Breast epithelium (tissue), 3 donors: ENCODE measurements around the gene LGALS3BP.

Source experiments
- POLR2AphosphoS5 ChIP-seq, 3 donors: sonication (generic); formaldehyde crosslinking; IDR thresholded peaks; one replicate each; pipeline ENCODE4 v1.6.1; 2017; ENCODE audit warnings: antibody characterized with exemption in 3 of 3
- TF ChIP-seq, protein P1 (sequence below), 3 donors: fragments of 450-650 bp; IDR thresholded peaks; one replicate each; pipeline ENCODE4 v1.5.1; 2016 to 2017; ENCODE audit warnings: antibody characterized with exemption in 3 of 3, mild to moderate bottlenecking in 3 of 3, moderate library complexity in 3 of 3

DNA sequence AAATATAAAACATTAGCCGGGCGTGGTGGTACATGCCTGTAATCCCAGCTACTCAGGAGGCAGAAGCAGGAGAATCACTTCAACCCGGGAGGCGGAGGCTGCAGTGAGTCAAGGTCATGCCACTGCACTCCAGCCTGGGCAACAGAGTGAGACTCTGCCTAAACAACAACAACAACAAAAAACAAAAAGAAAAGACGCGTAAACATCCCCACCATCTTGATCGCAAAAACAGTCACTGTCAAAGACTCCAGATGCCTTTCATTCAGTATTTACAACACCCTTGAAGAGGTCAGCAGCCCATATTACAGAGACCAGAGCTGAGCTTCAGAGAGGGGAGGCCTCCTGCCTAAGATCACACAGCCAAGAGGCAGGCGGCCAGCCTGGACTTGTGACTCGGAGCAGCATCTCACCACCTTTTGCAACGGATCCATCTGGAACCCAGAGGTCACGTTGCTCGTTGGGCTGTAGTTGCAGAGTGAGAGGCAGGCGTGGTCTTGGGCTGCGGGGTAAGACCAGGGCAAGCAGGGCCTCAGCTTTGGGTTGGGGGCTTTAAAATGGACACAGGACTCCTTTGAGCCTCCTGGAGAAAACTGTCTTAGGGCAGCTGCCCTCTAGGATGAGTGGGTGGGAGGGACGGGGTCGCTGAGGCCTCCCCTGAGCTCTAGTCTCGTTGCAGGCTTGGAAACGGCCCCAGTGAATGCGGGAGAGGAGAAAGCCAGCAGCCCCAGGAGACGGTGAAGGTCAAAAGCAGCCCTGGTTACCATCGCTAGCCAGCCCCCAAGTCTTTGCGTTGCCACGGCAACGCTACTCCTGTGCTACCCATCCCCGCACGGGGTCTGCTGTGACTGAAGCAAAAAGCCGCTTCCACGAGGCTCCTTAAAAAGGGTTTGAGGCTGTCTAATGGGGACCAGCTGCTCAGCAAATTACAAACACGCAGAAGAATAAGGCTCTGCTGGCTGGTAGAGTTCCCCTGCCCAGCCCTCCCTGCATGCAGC, 26.1 kb downstream of the LGALS3BP start:
- TF ChIP-seq POLR2AphosphoS5 (IDR thresholded peaks at IDR 0.05), result peak in 1 of 3 donors; percentile 62
- TF ChIP-seq, protein P1, sequence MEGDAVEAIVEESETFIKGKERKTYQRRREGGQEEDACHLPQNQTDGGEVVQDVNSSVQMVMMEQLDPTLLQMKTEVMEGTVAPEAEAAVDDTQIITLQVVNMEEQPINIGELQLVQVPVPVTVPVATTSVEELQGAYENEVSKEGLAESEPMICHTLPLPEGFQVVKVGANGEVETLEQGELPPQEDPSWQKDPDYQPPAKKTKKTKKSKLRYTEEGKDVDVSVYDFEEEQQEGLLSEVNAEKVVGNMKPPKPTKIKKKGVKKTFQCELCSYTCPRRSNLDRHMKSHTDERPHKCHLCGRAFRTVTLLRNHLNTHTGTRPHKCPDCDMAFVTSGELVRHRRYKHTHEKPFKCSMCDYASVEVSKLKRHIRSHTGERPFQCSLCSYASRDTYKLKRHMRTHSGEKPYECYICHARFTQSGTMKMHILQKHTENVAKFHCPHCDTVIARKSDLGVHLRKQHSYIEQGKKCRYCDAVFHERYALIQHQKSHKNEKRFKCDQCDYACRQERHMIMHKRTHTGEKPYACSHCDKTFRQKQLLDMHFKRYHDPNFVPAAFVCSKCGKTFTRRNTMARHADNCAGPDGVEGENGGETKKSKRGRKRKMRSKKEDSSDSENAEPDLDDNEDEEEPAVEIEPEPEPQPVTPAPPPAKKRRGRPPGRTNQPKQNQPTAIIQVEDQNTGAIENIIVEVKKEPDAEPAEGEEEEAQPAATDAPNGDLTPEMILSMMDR (IDR thresholded peaks at IDR 0.05), result no peak
